CD4-positive, alpha-beta T cell treated with Interleukin-12 subunit alpha and Interleukin-12 subunit beta, for 1 hour (primary cell): ENCODE results near the gene HASPIN.

ENCODE experiments used
- DNase-seq: peaks from one replicate; pipeline ENCODE4 v3.0.0-alpha.2; 2020

The HASPIN gene

GRCh38 chr17:3768769-3769168 is 45.1 kb downstream of the HASPIN start:
- DNase-seq = no peak

- DNase-seq = peak; percentile 45
Measured at GRCh38 chr17:3770466-3770865, 46.8 kb downstream of the HASPIN start.

- no peak for DNase-seq
Measured at GRCh38 chr17:3771140-3771539, 47.4 kb downstream of the HASPIN start.

GRCh38 chr17:3772764-3773163 is 49.1 kb downstream of the HASPIN start:
- no peak for DNase-seq

GRCh38 chr17:3773511-3773910 is 49.8 kb downstream of the HASPIN start:
- DNase-seq = no peak

- DNase-seq = no peak
Measured at GRCh38 chr17:3773966-3774365, 50.3 kb downstream of the HASPIN start.
